ENCODE measurements around the gene MYH7B.

GRCh38 chr20:34907616-34908469 lies 47.8 kb upstream of the MYH7B start:
- no peak for TF ChIP-seq CTCF (conservative IDR thresholded peaks at IDR 0.05)
- no peak for TF ChIP-seq EZH2 (IDR thresholded peaks at IDR 0.05; ENCODE audit: low read depth)
